ENCODE data around the gene KCNA10.

Gene KCNA10

DNA sequence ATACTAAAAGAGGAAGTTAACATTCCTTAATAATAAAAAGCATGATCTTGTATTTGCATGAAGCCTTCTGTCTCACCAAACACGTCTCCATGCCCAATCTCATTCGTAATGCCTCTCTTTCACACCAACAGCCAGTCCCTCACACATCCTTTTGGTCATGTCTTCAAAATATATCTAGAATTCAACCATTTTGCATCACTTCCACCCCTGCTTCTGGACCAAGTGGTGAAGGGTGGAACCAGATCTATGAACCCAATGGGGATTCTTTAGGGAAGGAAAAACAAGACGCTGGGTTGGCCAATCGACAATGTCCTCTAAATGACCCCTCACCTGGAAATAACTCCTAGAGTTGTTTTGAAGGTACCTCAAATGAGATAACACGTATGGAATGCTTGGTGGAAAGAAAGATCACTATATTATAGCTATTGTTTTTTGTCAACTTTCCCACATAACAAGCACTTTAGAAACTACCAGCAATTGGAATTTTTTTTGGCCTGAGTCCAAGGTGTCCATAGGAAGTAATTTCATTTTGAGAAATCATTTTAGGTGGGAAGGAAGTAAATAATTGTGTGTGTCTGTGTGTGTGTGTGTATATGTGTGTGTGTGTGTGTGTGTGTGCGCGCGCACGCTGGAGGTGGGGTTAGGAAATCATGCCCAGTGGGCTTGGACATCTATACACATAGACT, at the start of gene KCNA10:
TSS of gene KCNA10 (minus strand) at position 51 of the 686 bp plus-strand sequence. CDS start 388 bp downstream, outside the sequence.
- peaks cover 10% of the 10 kb centered on the region for H3K27me3 ChIP-seq (ENCODE audit: control insufficient read depth, low read length)

DNA sequence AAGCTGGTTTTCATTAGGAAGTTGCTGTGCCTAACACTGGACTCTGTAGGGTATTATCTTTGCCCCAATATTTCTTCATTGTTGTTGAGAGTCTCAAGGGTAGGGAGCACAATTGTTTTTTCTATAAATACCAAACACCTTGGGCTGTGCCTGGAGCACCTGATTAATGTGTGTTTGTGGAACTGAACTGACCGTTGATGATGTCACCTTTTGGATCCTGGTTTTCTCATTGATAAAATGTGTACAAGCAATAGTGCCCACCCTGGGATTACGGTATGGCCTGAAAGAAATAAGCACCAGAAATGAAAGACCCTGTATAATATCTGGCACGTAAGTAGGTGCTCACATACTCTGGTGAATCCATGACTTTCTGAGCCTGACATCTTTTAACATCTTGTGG, 47.9 kb upstream of the KCNA10 start:
- Histone ChIP-seq H3K4me2 (ENCODE audit: low read length) (no peak overlapping the region), H4K20me1 (ENCODE audit: control insufficient read depth, insufficient read depth, low read depth, low read length) (no peaks in the 10 kb centered on the region), H3K9me2 (replicated peaks; ENCODE audit: control insufficient read depth, low read length) (no peaks in the 10 kb centered on the region), H3K27me3 (ENCODE audit: control insufficient read depth, low read length) (peaks cover 28% of the 10 kb centered on the region), H3F3A (ENCODE audit: control insufficient read depth, insufficient read depth) (no peaks in the 10 kb centered on the region), H3K36me3 (ENCODE audit: control insufficient read depth, low read length) (no peaks in the 10 kb centered on the region), H3K79me2 (ENCODE audit: control insufficient read depth, low read length) (no peaks in the 10 kb centered on the region), H3K9me3 (ENCODE audit: control insufficient read depth, insufficient read depth, low read length) (no peaks in the 10 kb centered on the region), H3K27ac (ENCODE audit: low read depth, low read length) (no peak overlapping the region), H3K4me1 (ENCODE audit: control insufficient read depth, low read length) (no peaks in the 10 kb centered on the region), H3K4me3 (ENCODE audit: low read length) (no peak overlapping the region)
- TF ChIP-seq, protein P1, sequence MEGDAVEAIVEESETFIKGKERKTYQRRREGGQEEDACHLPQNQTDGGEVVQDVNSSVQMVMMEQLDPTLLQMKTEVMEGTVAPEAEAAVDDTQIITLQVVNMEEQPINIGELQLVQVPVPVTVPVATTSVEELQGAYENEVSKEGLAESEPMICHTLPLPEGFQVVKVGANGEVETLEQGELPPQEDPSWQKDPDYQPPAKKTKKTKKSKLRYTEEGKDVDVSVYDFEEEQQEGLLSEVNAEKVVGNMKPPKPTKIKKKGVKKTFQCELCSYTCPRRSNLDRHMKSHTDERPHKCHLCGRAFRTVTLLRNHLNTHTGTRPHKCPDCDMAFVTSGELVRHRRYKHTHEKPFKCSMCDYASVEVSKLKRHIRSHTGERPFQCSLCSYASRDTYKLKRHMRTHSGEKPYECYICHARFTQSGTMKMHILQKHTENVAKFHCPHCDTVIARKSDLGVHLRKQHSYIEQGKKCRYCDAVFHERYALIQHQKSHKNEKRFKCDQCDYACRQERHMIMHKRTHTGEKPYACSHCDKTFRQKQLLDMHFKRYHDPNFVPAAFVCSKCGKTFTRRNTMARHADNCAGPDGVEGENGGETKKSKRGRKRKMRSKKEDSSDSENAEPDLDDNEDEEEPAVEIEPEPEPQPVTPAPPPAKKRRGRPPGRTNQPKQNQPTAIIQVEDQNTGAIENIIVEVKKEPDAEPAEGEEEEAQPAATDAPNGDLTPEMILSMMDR (IDR thresholded peaks at IDR 0.05; ENCODE audit: low read depth, low read length, poor library complexity, severe bottlenecking) = no peak
- TF ChIP-seq EZH2phosphoT487 (IDR thresholded peaks at IDR 0.05; ENCODE audit: borderline replicate concordance, low read length) = no peak

More for the DNA sequence above, at the start of gene KCNA10:
- Histone ChIP-seq H4K20me1 (ENCODE audit: control insufficient read depth, insufficient read depth, low read depth, low read length) (no peaks in the 10 kb centered on the region), H3K4me1 (ENCODE audit: control insufficient read depth, low read length) (peaks cover 2% of the 10 kb centered on the region), H3K9me2 (replicated peaks; ENCODE audit: control insufficient read depth, low read length) (no peaks in the 10 kb centered on the region), H3K4me3 (ENCODE audit: low read length) (no peak within 1 kb of the TSS), H3K36me3 (ENCODE audit: control insufficient read depth, low read length) (no peaks in the 10 kb centered on the region), H3F3A (ENCODE audit: control insufficient read depth, insufficient read depth) (no peaks in the 10 kb centered on the region), H3K4me2 (ENCODE audit: low read length) (no peak within 1 kb of the TSS), H3K79me2 (ENCODE audit: control insufficient read depth, low read length) (no peaks in the 10 kb centered on the region), H3K27ac (ENCODE audit: low read depth, low read length) (no peak within 1 kb of the TSS), H3K9me3 (ENCODE audit: control insufficient read depth, insufficient read depth, low read length) (no peaks in the 10 kb centered on the region)
- TF ChIP-seq, protein P1 (IDR thresholded peaks at IDR 0.05; ENCODE audit: low read depth, low read length, poor library complexity, severe bottlenecking) = no peak
- TF ChIP-seq EZH2phosphoT487 (IDR thresholded peaks at IDR 0.05; ENCODE audit: borderline replicate concordance, low read length) = no peak

DNA sequence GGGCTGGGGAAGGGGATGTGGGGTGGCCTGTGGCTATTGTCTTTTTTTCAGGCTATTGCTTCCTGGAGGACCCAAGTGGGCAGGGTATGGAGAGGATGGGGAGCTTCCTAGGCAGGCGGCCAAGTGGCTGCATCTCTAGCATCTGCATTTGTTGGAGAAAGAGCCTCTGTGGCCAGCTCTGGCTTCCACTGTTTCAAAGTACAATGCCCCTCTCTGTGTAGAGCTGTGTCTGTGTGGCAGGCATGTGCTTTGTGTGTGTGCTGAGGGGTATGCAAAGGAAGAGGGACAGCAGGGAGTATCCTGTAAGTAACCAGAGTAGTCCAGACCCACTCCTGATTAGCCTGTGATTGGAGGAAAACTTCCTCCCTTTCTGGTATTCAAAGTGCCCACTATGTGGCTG, 46.6 kb upstream of the KCNA10 start:
- no peaks in the 10 kb centered on the region for H3K9me3 ChIP-seq (ENCODE audit: control insufficient read depth, insufficient read depth, low read length)

More for the DNA sequence above, 46.6 kb upstream of the KCNA10 start:
- Histone ChIP-seq H3K9me2 (replicated peaks; ENCODE audit: control insufficient read depth, low read length) (no peaks in the 10 kb centered on the region), H3K27me3 (ENCODE audit: control insufficient read depth, low read length) (peaks cover 24% of the 10 kb centered on the region), H3F3A (ENCODE audit: control insufficient read depth, insufficient read depth) (no peaks in the 10 kb centered on the region), H3K4me2 (ENCODE audit: low read length) (no peak overlapping the region), H3K4me3 (ENCODE audit: low read length) (no peak overlapping the region), H3K4me1 (ENCODE audit: control insufficient read depth, low read length) (no peaks in the 10 kb centered on the region), H3K79me2 (ENCODE audit: control insufficient read depth, low read length) (no peaks in the 10 kb centered on the region), H3K36me3 (ENCODE audit: control insufficient read depth, low read length) (no peaks in the 10 kb centered on the region), H4K20me1 (ENCODE audit: control insufficient read depth, insufficient read depth, low read depth, low read length) (no peaks in the 10 kb centered on the region), H3K27ac (ENCODE audit: low read depth, low read length) (no peak overlapping the region)
- TF ChIP-seq, protein P1 (IDR thresholded peaks at IDR 0.05; ENCODE audit: low read depth, low read length, poor library complexity, severe bottlenecking) = no peak
- no peak for TF ChIP-seq EZH2phosphoT487 (IDR thresholded peaks at IDR 0.05; ENCODE audit: borderline replicate concordance, low read length)

Data from DOHH2 (cell line).